NCI-H2171 (cell line): ENCODE measurements around the gene NHEJ1.

Source experiments
- DNase-seq: peaks from one replicate; lab custom pipeline; 2025; lab: John Stamatoyannopoulos, UW

Gene NHEJ1

GRCh38 chr2:219165058-219165911 is 4.7 kb upstream of the NHEJ1 start:
- DNase-seq: no peak

DNA sequence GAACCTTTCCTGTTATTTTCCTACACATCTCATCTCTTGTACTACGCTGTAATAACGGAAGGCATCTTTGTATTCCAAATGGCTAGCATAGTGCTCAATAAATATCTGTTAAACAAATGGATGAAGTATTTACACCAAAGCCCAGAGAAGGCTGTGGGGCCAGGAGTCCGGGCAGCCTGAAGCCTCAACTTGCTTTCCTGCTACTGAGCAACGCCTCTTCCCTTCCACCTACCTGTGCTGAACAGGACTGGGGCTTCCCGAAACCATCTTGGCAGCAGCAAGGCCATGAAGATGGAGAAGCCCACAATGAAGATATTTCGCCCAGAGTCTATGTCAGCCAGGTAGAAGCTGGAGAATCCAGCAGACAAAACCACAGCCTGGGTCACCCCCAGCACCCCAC is 2.5 kb upstream of the NHEJ1 start:
- no peak for DNase-seq

DNA sequence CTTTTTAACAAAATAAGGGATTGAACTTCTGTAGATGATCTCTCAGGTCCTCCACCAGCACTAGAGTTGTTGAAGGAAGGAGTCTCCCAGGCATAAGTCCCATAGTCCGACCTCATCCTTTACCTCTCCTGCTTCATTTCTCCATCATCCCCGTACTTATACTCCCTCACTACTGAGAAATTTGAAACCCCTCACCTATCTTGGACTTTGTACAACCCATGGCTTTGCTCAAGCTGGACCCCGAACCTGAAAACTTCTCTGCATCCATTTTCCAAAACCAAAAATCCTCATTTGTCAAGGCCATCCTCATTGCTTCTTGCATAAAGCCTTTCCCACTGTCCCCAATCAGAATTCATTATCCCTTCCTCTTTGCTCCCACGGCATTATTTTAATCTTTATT is 482 bp upstream of the NHEJ1 start:
- no peak for DNase-seq

- no peak for DNase-seq
Measured at GRCh38 chr2:219159771-219160185, 837 bp downstream of the NHEJ1 start.

DNA sequence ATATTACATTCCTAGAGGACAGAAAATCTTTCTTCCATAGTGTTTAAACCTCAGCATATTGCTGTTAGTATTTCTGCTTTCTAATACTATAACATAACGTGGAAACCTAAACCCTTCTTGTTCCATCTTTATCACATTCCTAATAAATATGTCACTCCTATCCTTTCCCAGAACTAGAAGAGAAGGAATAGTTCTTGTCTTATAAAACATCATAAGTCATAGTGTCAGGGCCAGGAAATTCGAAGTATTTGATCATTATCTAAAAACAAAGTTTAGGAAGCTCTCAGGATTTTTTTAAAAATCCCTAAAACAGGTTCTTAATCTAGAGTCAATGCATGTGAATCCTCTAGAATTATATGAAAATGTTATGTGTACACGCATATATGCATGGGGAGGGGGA is 2.0 kb downstream of the NHEJ1 start:
- DNase-seq: no peak

DNA sequence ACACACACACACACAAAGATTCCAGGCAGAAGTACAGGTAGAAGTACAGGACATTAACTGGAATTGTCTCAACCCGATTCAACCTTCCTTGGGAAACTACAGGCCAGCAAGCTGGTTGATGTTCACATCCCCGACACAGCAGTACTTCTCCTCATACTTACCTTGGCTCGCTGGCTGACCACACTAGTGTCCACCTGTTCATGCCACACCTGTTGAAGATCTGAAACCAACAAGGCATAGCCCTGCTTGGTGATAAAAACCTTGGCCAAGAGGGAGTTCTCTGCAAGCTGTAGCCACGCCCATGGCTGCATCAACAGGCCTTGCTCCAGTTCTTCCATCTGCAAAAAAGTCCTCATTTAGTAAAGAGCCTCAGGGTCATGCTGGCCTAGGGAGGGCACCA is 2.6 kb downstream of the NHEJ1 start:
- no peak for DNase-seq

DNA sequence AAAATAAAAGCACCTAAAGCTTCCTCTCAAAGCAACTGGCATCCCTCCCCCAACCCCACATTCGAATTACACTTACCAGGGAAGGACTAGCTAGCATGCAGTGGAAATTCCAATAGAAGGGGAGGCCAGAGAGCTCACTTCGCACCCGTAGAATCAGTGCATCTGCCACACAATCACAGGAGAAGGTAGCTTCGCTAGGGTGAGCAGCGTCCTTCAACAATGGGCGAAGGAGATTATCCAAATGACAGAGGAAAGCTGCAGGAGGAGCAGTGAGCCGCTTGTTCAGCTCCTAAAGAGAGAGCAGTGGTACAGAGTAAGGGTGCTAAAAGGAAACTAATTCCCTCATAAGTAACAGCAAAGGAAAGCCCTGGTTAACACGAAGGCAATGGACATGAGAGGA is 3.2 kb downstream of the NHEJ1 start:
- DNase-seq: no peak

- DNase-seq: peak; percentile 77
Measured at GRCh38 chr2:219155054-219155644, 5.5 kb downstream of the NHEJ1 start.

DNA sequence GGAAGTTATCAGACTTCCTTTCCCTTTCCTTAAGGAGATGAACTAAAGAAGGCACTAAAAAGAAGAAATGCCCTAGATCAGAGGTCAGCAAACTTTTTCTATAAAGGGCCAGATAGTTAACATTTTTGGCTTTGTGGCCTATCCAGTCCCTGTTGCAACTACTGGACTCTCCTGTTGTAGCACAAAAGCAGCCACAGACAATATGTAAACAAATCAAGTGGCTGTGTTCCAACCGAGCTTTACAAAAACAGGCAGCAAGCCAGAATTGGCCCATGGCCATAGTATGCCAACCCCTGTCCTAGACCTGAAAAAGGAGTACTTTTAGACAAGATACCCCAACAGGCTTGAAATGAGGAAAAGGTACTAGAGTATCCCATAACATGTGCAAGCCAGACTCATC is 10.9 kb downstream of the NHEJ1 start:
- DNase-seq: no peak

DNA sequence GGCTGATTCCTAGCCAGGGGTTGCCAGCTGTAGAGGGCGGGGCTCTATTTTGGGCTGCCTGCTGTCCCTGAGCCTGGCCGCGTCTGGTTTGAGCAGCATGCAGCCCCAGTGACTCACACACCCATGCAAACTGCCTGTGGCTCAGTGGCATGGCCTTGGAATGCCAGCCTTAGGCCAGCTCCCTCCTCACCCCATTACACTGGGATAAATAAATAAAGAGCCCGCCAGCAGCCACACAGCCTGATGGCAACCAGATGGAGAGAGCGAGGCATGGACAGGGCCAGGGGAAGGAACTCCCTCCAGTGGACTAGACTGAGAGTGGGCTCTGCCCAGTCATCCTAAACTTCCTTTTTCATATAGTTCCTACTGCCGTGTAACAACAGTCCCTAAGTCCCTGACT is 18.3 kb downstream of the NHEJ1 start:
- DNase-seq: no peak

GRCh38 chr2:219140722-219141121 is 19.9 kb downstream of the NHEJ1 start:
- DNase-seq: no peak

DNA sequence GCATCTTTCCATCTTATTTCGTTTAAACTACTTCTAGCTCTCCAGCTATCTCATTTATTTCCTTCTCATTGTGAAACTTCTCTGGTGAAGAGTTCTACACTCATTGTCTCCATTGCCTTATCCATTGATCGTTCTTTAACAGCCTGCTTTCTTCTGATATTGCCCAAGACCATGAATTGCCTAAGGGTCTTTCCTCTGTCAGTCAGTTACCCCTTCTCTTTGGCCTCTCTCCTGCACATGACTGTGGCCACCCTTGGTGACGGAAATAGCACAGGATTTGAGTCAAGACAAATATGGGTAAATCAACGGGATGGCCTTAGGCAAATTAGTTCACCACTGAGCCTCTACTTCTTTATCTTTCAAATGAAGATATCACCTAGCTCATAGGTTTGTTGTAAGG is 26.6 kb downstream of the NHEJ1 start:
- no peak for DNase-seq

- no peak for DNase-seq
Measured at GRCh38 chr2:219131744-219132143, 28.9 kb downstream of the NHEJ1 start.

- no peak for DNase-seq
Measured at GRCh38 chr2:219131327-219131726, 29.3 kb downstream of the NHEJ1 start.

- DNase-seq: no peak
Measured at GRCh38 chr2:219129589-219129988, 31.0 kb downstream of the NHEJ1 start.

- no peak for DNase-seq
Measured at GRCh38 chr2:219128396-219128795, 32.2 kb downstream of the NHEJ1 start.

DNA sequence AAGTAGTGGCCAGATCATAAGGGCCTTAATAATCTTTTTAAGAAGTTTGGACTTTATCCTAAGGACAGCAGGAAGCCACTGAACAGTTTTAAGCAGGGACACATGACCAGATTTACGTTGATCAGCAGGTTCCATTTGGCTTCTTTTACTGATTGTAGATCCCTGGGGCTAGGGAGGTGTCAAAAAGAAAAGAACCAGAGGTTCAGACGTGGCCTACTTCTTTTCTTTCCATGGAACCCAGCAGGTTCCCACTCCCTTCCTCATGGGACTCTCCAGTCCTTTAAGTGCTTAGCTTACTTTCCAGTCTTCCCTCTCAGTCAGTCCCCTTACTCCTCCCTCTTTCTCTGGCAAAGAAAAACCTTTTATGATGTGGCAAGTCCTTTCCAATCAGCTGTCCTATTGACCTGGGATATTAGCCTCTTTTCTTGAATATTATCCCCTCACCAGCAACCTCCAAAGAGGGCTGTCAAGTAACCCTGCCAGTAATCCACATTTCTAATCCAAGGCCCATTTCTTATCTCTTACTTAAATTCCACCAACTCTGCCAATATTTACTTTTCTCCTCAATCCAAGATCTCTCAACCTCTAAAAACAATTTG is 33.5 kb downstream of the NHEJ1 start:
- DNase-seq: no peak

- no peak for DNase-seq
Measured at GRCh38 chr2:219126555-219126954, 34.1 kb downstream of the NHEJ1 start.

DNA sequence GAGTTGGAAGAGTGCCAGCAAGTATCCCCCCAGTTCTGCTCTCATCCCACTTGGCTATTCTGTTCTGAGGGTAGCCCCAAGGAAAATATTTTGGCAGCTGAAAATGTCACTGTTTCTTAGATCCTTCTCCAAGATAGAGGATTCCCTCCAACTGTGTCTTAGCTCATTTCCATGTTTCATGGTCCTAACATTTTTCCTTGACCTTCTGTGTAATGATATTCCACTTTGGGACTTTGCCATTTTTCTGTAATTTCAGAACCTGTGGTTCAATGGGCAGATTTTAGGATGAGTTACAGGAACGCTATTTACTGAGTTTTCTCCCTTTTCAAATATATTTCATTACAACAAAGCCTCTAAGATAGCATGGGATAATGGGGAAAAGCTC is 34.7 kb downstream of the NHEJ1 start:
- DNase-seq: no peak

DNA sequence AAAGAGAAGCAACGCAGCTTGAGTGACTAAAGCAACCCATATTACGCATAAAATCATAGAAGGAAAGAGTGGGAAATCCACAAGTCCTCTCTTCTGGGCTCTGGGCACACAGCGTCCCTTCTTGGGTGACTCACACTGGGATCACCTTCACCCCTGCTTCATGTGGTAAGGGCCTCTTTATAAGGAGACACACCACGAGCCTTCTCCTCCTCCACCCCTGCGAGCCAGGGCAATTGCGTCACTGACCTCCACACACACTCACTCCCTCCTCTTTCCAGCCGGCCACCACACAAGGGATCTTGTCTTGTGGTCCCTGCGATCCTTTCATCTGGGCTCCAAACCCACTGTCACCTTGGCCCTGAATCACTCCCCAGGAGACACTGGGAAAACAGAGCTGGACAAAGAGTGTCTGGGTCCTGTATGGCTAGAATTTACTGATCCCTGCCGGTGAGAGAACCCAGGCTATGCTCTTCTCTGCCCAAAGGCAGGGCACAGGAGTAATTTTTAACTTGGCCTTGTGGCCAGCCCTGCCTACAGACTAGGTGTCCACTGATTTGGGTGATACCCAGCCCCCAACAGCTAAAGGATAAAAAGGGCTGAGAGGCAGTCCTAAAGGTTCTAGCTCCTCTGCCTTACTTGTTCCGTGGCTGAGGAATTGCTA is 35.3 kb downstream of the NHEJ1 start:
- no peak for DNase-seq

- no peak for DNase-seq
Measured at GRCh38 chr2:219124381-219125110, 36.1 kb downstream of the NHEJ1 start.
